SH-SY5Y (cell line): Measurements from ENCODE around the gene DCAF4.

Source experiments
- GATA2 ChIP-seq: IDR thresholded peaks from 2 replicates; pipeline ENCODE4 v1.6.1; 2011; ENCODE audit warnings: mild to moderate bottlenecking, low read depth, low read length
- GATA3 ChIP-seq: IDR thresholded peaks from 2 replicates; pipeline ENCODE4 v1.6.1; 2011; ENCODE audit warnings: low read depth, mild to moderate bottlenecking, low read length, moderate library complexity

- TF ChIP-seq GATA3 = no peak
- no peak for TF ChIP-seq GATA2
These were observed 19.9 kb upstream of the DCAF4 start for GRCh38 chr14:72906316-72906715.
